CD4-positive, alpha-beta T cell treated with Interleukin-2 at 100 ng/mL for 4 hours (primary cell): ENCODE results near the gene PRR7.
A peak's percentile ranks its signal among the peaks of the same experiment; 100 is the strongest.
"Not testable (repeated sequence)": the region's sequence is repeated elsewhere in the genome, so short reads cannot be mapped to it uniquely, and the experiment has no call there.

Experiments
- DNase-seq: peaks from one replicate; pipeline ENCODE4 v3.0.0-alpha.2; 2020; ENCODE audit warnings: low spot score

PRR7 gene

GRCh38 chr5:177484902-177485549 lies 38.4 kb downstream of the PRR7 start:
- no peak for DNase-seq

GRCh38 chr5:177485753-177486152 lies 39.1 kb downstream of the PRR7 start:
- not testable (repeated sequence) for DNase-seq

- no peak for DNase-seq
Measured at GRCh38 chr5:177486256-177486655, 39.6 kb downstream of the PRR7 start.

GRCh38 chr5:177487144-177487543 lies 40.5 kb downstream of the PRR7 start:
- DNase-seq = no peak

GRCh38 chr5:177487975-177488374 lies 41.4 kb downstream of the PRR7 start:
- no peak for DNase-seq

GRCh38 chr5:177489119-177489716 lies 42.6 kb downstream of the PRR7 start:
- no peak for DNase-seq

- no peak for DNase-seq
Measured at GRCh38 chr5:177490311-177490991, 43.8 kb downstream of the PRR7 start.

- DNase-seq = no peak
Measured at GRCh38 chr5:177490992-177491391, 44.4 kb downstream of the PRR7 start.

GRCh38 chr5:177491429-177491945 lies 44.9 kb downstream of the PRR7 start:
- DNase-seq = no peak

- no peak for DNase-seq
Measured at GRCh38 chr5:177491983-177492746, 45.6 kb downstream of the PRR7 start.

GRCh38 chr5:177492841-177493240 lies 46.2 kb downstream of the PRR7 start:
- DNase-seq = no peak

- no peak for DNase-seq
Measured at GRCh38 chr5:177493795-177494345, 47.3 kb downstream of the PRR7 start.

GRCh38 chr5:177494346-177495195 lies 48.0 kb downstream of the PRR7 start:
- DNase-seq = peak; percentile 51

GRCh38 chr5:177495243-177496060 lies 48.8 kb downstream of the PRR7 start:
- no peak for DNase-seq

- DNase-seq = no peak
Measured at GRCh38 chr5:177496070-177496726, 49.6 kb downstream of the PRR7 start.

GRCh38 chr5:177496727-177497291 lies 50.2 kb downstream of the PRR7 start:
- DNase-seq = no peak

GRCh38 chr5:177497292-177498012 lies 50.8 kb downstream of the PRR7 start, which contains the start of gene PDLIM7:
TSS of gene PDLIM7 (minus strand) at chr5:177497604. CDS start at chr5:177496512, 1,092 bp downstream.
- DNase-seq = peak; percentile 94

GRCh38 chr5:177498013-177498787 lies 51.6 kb downstream of the PRR7 start:
- no peak for DNase-seq
